SK-N-SH treated with all-trans-retinoic acid at 6 μM for 48 hours (cell line): Measurements from ENCODE around the gene FBXL17.

Experiments
- ATAC-seq: fragments of 200-7000 bp; cut with Tn5 transposase; 3 replicates; pipeline ENCODE4 v1.9.1; 2020; ENCODE audit warnings: mild to moderate bottlenecking, moderate library complexity
- BACH2 ChIP-seq: fragments of 250-450 bp; sonication (Bioruptor Pico); IDR thresholded peaks from 2 replicates; pipeline ENCODE4 v1.9.0; 2021; ENCODE audit warnings: mild to moderate bottlenecking, borderline replicate concordance
- CSDC2 ChIP-seq: fragments of 250-450 bp; sonication (Bioruptor Pico); IDR thresholded peaks from 2 replicates; pipeline ENCODE4 v1.5.0; 2020; ENCODE audit warnings: mild to moderate bottlenecking, moderate library complexity
- CSRNP3 ChIP-seq: fragments of 250-450 bp; sonication (Bioruptor Pico); IDR thresholded peaks from 2 replicates; pipeline ENCODE4 v1.5.1; 2021; ENCODE audit warnings: mild to moderate bottlenecking, moderate library complexity
- ESRRG ChIP-seq: fragments of 250-450 bp; sonication (Bioruptor Pico); IDR thresholded peaks from 2 replicates; pipeline ENCODE4 v1.6.1; 2021; ENCODE audit warnings: mild to moderate bottlenecking
- ISL1 ChIP-seq: fragments of 250-450 bp; sonication (Bioruptor Pico); IDR thresholded peaks from 2 replicates; pipeline ENCODE4 v2.1.2; 2022; ENCODE audit warnings: mild to moderate bottlenecking, moderate library complexity
- OSR1 ChIP-seq: fragments of 250-450 bp; sonication (Bioruptor Pico); IDR thresholded peaks from 2 replicates; pipeline ENCODE4 v1.8.0; 2022; ENCODE audit warnings: moderate library complexity, mild to moderate bottlenecking, inconsistent platforms
- PATZ1 ChIP-seq: fragments of 250-450 bp; sonication (Bioruptor Pico); IDR thresholded peaks from 2 replicates; pipeline ENCODE4 v1.8.0; 2020; ENCODE audit warnings: mild to moderate bottlenecking, moderate library complexity, borderline replicate concordance
- POU6F1 ChIP-seq: fragments of 250-450 bp; sonication (Bioruptor Pico); IDR thresholded peaks from 2 replicates; pipeline ENCODE4 v1.8.0; 2021; ENCODE audit warnings: low read depth, mild to moderate bottlenecking, moderate library complexity, borderline replicate concordance
- PPARA ChIP-seq: fragments of 250-450 bp; sonication (Bioruptor Pico); IDR thresholded peaks from 2 replicates; pipeline ENCODE4 v1.5.0; 2020; ENCODE audit warnings: mild to moderate bottlenecking, borderline replicate concordance
- RARB ChIP-seq: fragments of 250-450 bp; sonication (Bioruptor Pico); IDR thresholded peaks from 2 replicates; pipeline ENCODE4 v1.8.0; 2021; ENCODE audit warnings: mild to moderate bottlenecking, moderate library complexity
- SNAI2 ChIP-seq: fragments of 250-450 bp; sonication (Bioruptor Pico); IDR thresholded peaks from 2 replicates; pipeline ENCODE4 v1.5.0; 2020; ENCODE audit warnings: mild to moderate bottlenecking, moderate library complexity
- TCF4 ChIP-seq: fragments of 250-450 bp; sonication (Bioruptor Pico); IDR thresholded peaks from 2 replicates; pipeline ENCODE4 v1.8.0; 2021; ENCODE audit warnings: mild to moderate bottlenecking, moderate library complexity, borderline replicate concordance
- TOX ChIP-seq: fragments of 250-450 bp; sonication (Bioruptor Pico); IDR thresholded peaks from 2 replicates; pipeline ENCODE4 v1.8.0; 2021; ENCODE audit warnings: mild to moderate bottlenecking, moderate library complexity, borderline replicate concordance
- ZC3H10 ChIP-seq: fragments of 250-450 bp; sonication (Bioruptor Pico); IDR thresholded peaks from 2 replicates; pipeline ENCODE4 v1.5.1; 2021; ENCODE audit warnings: mild to moderate bottlenecking, moderate library complexity
- ZFP3 ChIP-seq: fragments of 250-450 bp; sonication (Bioruptor Pico); IDR thresholded peaks from 2 replicates; pipeline ENCODE4 v1.5.0; 2020; ENCODE audit warnings: mild to moderate bottlenecking, moderate library complexity
- ZFP30 ChIP-seq: fragments of 450-650 bp; formaldehyde crosslinking; IDR thresholded peaks from 2 replicates; pipeline ENCODE4 v1.5.0; 2022; ENCODE audit warnings: mild to moderate bottlenecking, moderate library complexity
- ZNF565 ChIP-seq: fragments of 450-650 bp; formaldehyde crosslinking; conservative IDR thresholded peaks from 2 replicates; pipeline ENCODE4 v1.5.0; 2020; ENCODE audit warnings: low read depth, mild to moderate bottlenecking, moderate library complexity
- ZNF70 ChIP-seq: fragments of 450-650 bp; formaldehyde crosslinking; IDR thresholded peaks from 2 replicates; pipeline ENCODE4 v1.5.0; 2020; ENCODE audit warnings: mild to moderate bottlenecking, moderate library complexity
- ZNF8 ChIP-seq: fragments of 450-650 bp; formaldehyde crosslinking; IDR thresholded peaks from 2 replicates; pipeline ENCODE4 v1.5.0; 2020; ENCODE audit warnings: mild to moderate bottlenecking, moderate library complexity
- TF ChIP-seq, protein P1 (sequence below): fragments of 250-450 bp; sonication (Bioruptor Pico); IDR thresholded peaks from 2 replicates; pipeline ENCODE4 v1.5.0; 2020; ENCODE audit warnings: mild to moderate bottlenecking, moderate library complexity
- TF ChIP-seq, protein P2 (sequence below): fragments of 250-450 bp; sonication (Bioruptor Pico); IDR thresholded peaks from 2 replicates; pipeline ENCODE4 v1.5.1; 2020; ENCODE audit warnings: low read depth, mild to moderate bottlenecking, moderate library complexity

The FBXL17 gene

GRCh38 chr5:108387758-108388157 is 5.9 kb upstream of the FBXL17 start:
- ATAC-seq: no peak

DNA sequence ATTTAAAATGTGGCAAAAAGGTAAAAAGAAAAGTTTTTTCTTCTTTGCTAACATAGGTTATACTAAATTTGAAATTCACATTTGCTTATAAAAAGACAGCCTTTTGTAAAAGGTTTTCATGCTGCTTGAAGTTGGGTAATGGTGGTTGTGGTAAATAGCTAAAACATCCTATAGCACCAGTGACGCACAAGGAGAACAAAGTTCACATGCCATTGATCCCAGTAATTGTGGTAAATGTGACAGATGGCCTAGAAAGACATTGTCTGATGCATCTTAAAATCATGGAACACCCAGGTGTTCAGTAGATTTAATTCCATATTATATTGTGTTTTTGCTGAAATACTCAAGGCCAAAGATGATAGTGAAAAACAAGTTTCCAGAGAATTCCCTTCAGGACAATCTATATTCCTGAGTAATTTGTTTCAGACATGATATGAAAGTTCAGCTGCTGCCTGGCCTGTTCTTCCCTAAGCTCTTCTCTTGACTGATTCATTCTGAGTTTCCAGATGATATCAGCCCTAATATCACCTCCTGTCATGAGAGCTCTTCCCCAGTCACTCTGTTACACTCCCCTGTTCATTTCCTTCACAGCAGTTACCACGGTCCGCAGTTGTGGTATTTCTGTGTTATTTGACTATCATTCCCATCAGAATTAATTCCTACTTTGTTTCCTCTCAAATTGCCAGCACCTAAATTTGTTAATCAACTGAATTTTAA is 4.6 kb upstream of the FBXL17 start:
- ATAC-seq: no peak
- TF ChIP-seq PPARA (CRISPR knock-in tag) (no peak), ZC3H10 (CRISPR knock-in tag) (no peak), SNAI2 (CRISPR knock-in tag) (no peak), ZNF70 (no peak)
- TF ChIP-seq, all 23 proteins: peak for 0

More at GRCh38 chr5:108387758-108388157, 5.9 kb upstream of the FBXL17 start:
- TF ChIP-seq ZC3H10 (CRISPR knock-in tag) (no peak), ZFP3 (CRISPR knock-in tag) (no peak), ISL1 (no peak), ZFP30 (CRISPR knock-in tag) (no peak), TOX (no peak), PATZ1 (CRISPR knock-in tag) (no peak), TCF4 (CRISPR knock-in tag) (no peak), CSRNP3 (CRISPR knock-in tag) (no peak), OSR1 (CRISPR knock-in tag) (no peak), RARB (CRISPR knock-in tag) (no peak), SNAI2 (CRISPR knock-in tag) (no peak)
- TF ChIP-seq, protein P1, sequence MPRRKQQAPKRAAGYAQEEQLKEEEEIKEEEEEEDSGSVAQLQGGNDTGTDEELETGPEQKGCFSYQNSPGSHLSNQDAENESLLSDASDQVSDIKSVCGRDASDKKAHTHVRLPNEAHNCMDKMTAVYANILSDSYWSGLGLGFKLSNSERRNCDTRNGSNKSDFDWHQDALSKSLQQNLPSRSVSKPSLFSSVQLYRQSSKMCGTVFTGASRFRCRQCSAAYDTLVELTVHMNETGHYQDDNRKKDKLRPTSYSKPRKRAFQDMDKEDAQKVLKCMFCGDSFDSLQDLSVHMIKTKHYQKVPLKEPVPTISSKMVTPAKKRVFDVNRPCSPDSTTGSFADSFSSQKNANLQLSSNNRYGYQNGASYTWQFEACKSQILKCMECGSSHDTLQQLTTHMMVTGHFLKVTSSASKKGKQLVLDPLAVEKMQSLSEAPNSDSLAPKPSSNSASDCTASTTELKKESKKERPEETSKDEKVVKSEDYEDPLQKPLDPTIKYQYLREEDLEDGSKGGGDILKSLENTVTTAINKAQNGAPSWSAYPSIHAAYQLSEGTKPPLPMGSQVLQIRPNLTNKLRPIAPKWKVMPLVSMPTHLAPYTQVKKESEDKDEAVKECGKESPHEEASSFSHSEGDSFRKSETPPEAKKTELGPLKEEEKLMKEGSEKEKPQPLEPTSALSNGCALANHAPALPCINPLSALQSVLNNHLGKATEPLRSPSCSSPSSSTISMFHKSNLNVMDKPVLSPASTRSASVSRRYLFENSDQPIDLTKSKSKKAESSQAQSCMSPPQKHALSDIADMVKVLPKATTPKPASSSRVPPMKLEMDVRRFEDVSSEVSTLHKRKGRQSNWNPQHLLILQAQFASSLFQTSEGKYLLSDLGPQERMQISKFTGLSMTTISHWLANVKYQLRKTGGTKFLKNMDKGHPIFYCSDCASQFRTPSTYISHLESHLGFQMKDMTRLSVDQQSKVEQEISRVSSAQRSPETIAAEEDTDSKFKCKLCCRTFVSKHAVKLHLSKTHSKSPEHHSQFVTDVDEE (CRISPR knock-in tag): no peak

DNA sequence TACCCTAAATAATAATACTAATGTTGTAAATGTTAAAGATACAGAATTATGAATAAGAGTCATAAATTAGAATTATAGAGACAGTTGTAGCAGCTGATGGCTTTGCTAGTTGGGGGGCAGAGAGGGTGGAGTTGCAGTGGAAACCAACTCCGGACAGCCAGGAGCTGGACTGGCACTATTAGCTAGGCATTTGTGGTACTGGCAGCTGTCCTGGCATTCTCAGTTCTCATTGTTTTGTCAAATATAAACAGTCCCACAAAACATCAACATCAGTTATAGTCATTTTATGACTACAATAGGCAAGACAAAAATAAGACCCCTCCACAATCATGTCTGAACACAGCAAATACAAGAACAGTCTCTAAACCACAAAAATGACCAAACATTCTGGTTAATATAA is 2.8 kb upstream of the FBXL17 start:
- no peak for ATAC-seq
- no peak for TF ChIP-seq TCF4 (CRISPR knock-in tag)
- TF ChIP-seq ISL1: no peak
- no peak for TF ChIP-seq ZFP3 (CRISPR knock-in tag)
- no peak for TF ChIP-seq ZNF565 (CRISPR knock-in tag)
- no peak for TF ChIP-seq ESRRG (CRISPR knock-in tag)
- no peak for TF ChIP-seq ZNF8 (CRISPR knock-in tag)
- TF ChIP-seq TOX: no peak
- TF ChIP-seq, protein P1 (CRISPR knock-in tag): no peak
- no peak for TF ChIP-seq CSRNP3 (CRISPR knock-in tag)
- TF ChIP-seq PATZ1 (CRISPR knock-in tag): no peak
- TF ChIP-seq RARB (CRISPR knock-in tag): no peak
- TF ChIP-seq CSDC2: no peak
- no peak for TF ChIP-seq SNAI2 (CRISPR knock-in tag)
- TF ChIP-seq PPARA (CRISPR knock-in tag): no peak
- TF ChIP-seq POU6F1 (CRISPR knock-in tag): no peak
- TF ChIP-seq BACH2: no peak
- TF ChIP-seq, protein P2, sequence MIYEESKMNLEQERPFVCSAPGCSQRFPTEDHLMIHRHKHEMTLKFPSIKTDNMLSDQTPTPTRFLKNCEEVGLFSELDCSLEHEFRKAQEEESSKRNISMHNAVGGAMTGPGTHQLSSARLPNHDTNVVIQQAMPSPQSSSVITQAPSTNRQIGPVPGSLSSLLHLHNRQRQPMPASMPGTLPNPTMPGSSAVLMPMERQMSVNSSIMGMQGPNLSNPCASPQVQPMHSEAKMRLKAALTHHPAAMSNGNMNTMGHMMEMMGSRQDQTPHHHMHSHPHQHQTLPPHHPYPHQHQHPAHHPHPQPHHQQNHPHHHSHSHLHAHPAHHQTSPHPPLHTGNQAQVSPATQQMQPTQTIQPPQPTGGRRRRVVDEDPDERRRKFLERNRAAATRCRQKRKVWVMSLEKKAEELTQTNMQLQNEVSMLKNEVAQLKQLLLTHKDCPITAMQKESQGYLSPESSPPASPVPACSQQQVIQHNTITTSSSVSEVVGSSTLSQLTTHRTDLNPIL (CRISPR knock-in tag): no peak
